NCI-H446 treated with DMSO at 0.1 percent for 48 hours (cell line): ENCODE data around the gene TEX54.
"Not testable (repeated sequence)": the region's sequence is repeated elsewhere in the genome, so short reads cannot be mapped to it uniquely, and the experiment has no call there.

Experiments used
- DNase-seq: peaks from one replicate; lab custom pipeline; 2025; lab: John Stamatoyannopoulos, UW

TEX54 gene

GRCh38 chr11:62855571-62856332 lies 23.1 kb upstream of the TEX54 start:
- peak; percentile 97 for DNase-seq

- DNase-seq = no peak
Observed at GRCh38 chr11:62854825-62855570, 22.4 kb upstream of the TEX54 start.

GRCh38 chr11:62854013-62854824 lies 21.6 kb upstream of the TEX54 start:
- no peak for DNase-seq

- DNase-seq = no peak
Observed at GRCh38 chr11:62853279-62853965, 20.8 kb upstream of the TEX54 start.

- DNase-seq = no peak
Observed at GRCh38 chr11:62852523-62853188, 20.0 kb upstream of the TEX54 start.

GRCh38 chr11:62851807-62852522 lies 19.3 kb upstream of the TEX54 start:
- no peak for DNase-seq

GRCh38 chr11:62850911-62851806 lies 18.5 kb upstream of the TEX54 start:
- DNase-seq = no peak

GRCh38 chr11:62847767-62848314 lies 15.2 kb upstream of the TEX54 start:
- DNase-seq = no peak

GRCh38 chr11:62846177-62846576 lies 13.5 kb upstream of the TEX54 start:
- no peak for DNase-seq

- DNase-seq = no peak
Observed at GRCh38 chr11:62844154-62844553, 11.5 kb upstream of the TEX54 start.

GRCh38 chr11:62843466-62843865 lies 10.8 kb upstream of the TEX54 start:
- no peak for DNase-seq

- DNase-seq = not testable (repeated sequence)
Observed at GRCh38 chr11:62842891-62843290, 10.2 kb upstream of the TEX54 start.

- DNase-seq = no peak
Observed at GRCh38 chr11:62842171-62842741, 9.6 kb upstream of the TEX54 start.

- DNase-seq = peak; percentile 100
Observed at GRCh38 chr11:62841361-62842170, 8.9 kb upstream of the TEX54 start.

GRCh38 chr11:62840721-62841360 lies 8.2 kb upstream of the TEX54 start:
- DNase-seq = peak; percentile 99

- peak; percentile 83 for DNase-seq
Observed at GRCh38 chr11:62839050-62839945, 6.7 kb upstream of the TEX54 start, which contains the start of gene WDR74. WDR74 (minus strand) TSS chr11:62839590; CDS start chr11:62839570, 20 bp downstream.
